Measurements from ENCODE around the gene METRN.

METRN gene

GRCh38 chr16:695355-696089 lies 19.4 kb upstream of the METRN start:
- Histone ChIP-seq H3K4me3 (ENCODE audit: severe bottlenecking) (peak overlapping the region; percentile 37), H3K27ac (ENCODE audit: poor library complexity, severe bottlenecking) (peak overlapping the region; percentile 48), H3K9me3 (ENCODE audit: severe bottlenecking) (no peaks in the 10 kb centered on the region), H3K36me3 (ENCODE audit: low read depth) (no peaks in the 10 kb centered on the region), H3K27me3 (ENCODE audit: insufficient read depth, poor library complexity, severe bottlenecking) (no peaks in the 10 kb centered on the region), H3K4me1 (ENCODE audit: insufficient read depth, poor library complexity, severe bottlenecking) (no peaks in the 10 kb centered on the region)
- TF ChIP-seq CTCF (IDR thresholded peaks at IDR 0.05; ENCODE audit: poor library complexity, severe bottlenecking), result no peak
- peak; percentile 95 for DNase-seq (ENCODE audit: low spot score)
- ATAC-seq (ENCODE audit: low read depth), result peak; percentile 76

DNA sequence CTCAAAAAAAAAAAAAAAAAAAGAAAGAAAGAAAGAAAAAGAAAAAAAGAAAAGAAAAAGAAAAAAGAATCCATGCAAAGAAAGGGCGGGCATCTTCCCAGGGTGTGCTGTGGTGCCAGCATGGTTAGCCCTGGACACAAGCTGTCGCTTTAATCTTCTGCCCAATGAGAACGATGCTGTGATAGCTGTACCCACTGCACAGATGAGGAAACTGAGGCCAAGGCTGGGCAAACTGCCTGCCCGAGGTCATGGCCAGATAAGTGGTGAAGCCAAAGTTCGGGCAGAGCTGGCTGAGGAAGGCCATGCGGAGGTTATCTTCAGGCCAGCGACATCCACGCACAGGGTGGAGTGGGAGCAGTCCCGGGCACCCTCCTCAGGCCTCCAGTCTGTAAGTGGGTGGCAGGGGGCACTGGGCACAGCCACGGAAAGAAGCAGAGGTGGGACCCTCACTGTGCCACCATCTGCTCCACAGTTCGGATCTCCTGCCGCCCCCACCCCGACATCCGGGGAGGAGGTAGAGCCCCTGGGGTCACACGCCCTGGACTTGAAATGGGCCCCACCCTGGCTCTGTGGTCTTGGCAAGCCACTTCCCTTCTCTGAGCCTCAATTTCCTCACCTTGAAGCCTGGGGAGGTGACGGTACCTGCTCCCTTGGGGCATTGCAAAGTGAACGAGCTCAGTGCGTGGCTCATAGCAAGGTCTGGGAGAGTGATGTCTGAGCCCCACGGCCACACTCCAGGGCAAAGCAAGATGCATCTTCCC lies 15.8 kb upstream of the METRN start:
- Histone ChIP-seq H3K4me3 (ENCODE audit: severe bottlenecking) (no peak overlapping the region), H3K27me3 (ENCODE audit: insufficient read depth, poor library complexity, severe bottlenecking) (no peaks in the 10 kb centered on the region), H3K27ac (ENCODE audit: poor library complexity, severe bottlenecking) (no peak overlapping the region), H3K9me3 (ENCODE audit: severe bottlenecking) (no peaks in the 10 kb centered on the region), H3K36me3 (ENCODE audit: low read depth) (no peaks in the 10 kb centered on the region), H3K4me1 (ENCODE audit: insufficient read depth, poor library complexity, severe bottlenecking) (no peaks in the 10 kb centered on the region)
- TF ChIP-seq CTCF (IDR thresholded peaks at IDR 0.05; ENCODE audit: poor library complexity, severe bottlenecking), result no peak
- no peak for DNase-seq (ENCODE audit: low spot score)
- no peak for ATAC-seq (ENCODE audit: low read depth)

- no peaks in the 10 kb centered on the region for H3K36me3 ChIP-seq (ENCODE audit: low read depth)
- TF ChIP-seq CTCF (IDR thresholded peaks at IDR 0.05; ENCODE audit: poor library complexity, severe bottlenecking), result no peak
- H3K9me3 ChIP-seq (ENCODE audit: severe bottlenecking), result no peaks in the 10 kb centered on the region
- H3K27me3 ChIP-seq (ENCODE audit: insufficient read depth, poor library complexity, severe bottlenecking), result no peaks in the 10 kb centered on the region
- H3K4me3 ChIP-seq (ENCODE audit: severe bottlenecking), result no peak overlapping the region
- DNase-seq (ENCODE audit: low spot score), result no peak
- no peak overlapping the region for H3K27ac ChIP-seq (ENCODE audit: poor library complexity, severe bottlenecking)
- 0 out of 3 replicates have a peak, but pooled peaks have one; percentile 16 for ATAC-seq (ENCODE audit: low read depth)
- no peaks in the 10 kb centered on the region for H3K4me1 ChIP-seq (ENCODE audit: insufficient read depth, poor library complexity, severe bottlenecking)
These were observed 14.0 kb upstream of the METRN start for GRCh38 chr16:700684-701584.

DNA sequence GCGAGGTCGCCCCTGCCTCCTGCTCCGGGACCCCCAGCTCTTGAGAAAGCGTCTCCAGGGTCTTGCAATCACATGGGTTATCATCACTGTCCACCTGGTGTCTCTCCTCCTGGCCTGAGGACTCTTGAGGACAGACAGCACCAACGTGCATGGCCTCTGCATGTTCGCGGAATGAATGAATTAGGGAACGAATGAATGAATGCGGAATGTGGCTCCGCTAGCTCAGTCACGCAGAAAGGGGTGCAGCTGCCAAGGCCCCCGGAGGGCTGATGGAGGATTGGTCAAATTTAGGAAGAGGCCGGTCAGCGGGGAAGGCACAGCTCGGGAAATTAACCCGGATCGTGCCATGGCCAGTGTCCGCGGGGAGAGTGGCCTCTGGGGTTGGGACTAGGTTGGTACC lies 12.6 kb upstream of the METRN start:
- peaks cover 3% of the 10 kb centered on the region for H3K4me1 ChIP-seq (ENCODE audit: insufficient read depth, poor library complexity, severe bottlenecking)
- H3K9me3 ChIP-seq (ENCODE audit: severe bottlenecking), result no peaks in the 10 kb centered on the region
- no peaks in the 10 kb centered on the region for H3K36me3 ChIP-seq (ENCODE audit: low read depth)
- TF ChIP-seq CTCF (IDR thresholded peaks at IDR 0.05; ENCODE audit: poor library complexity, severe bottlenecking), result no peak
- DNase-seq (ENCODE audit: low spot score), result no peak
- H3K4me3 ChIP-seq (ENCODE audit: severe bottlenecking), result no peak overlapping the region
- no peaks in the 10 kb centered on the region for H3K27me3 ChIP-seq (ENCODE audit: insufficient read depth, poor library complexity, severe bottlenecking)
- no peak for ATAC-seq (ENCODE audit: low read depth)
- H3K27ac ChIP-seq (ENCODE audit: poor library complexity, severe bottlenecking), result no peak overlapping the region
